SK-N-MC (cell line): ENCODE data around the gene RBM6.

Source experiments
- DNase-seq: peaks from one replicate; pipeline ENCODE4 v3.0.0-alpha.2; 2011; ENCODE audit warnings: low read depth, low spot score
- H3K27ac ChIP-seq: fragments of 200-600 bp; sonication (generic); 2 replicates; pipeline ENCODE4 v1.5.1; 2016; ENCODE audit warnings: mixed run types
- H3K36me3 ChIP-seq: fragments of 200-600 bp; sonication (generic); 2 replicates; pipeline ENCODE4 v1.6.1; 2017; ENCODE audit warnings: antibody characterized with exemption, low read length, mixed read lengths; ENCODE audit not compliant: insufficient read depth
- H3K4me3 ChIP-seq: fragments of 200-600 bp; sonication (generic); 2 replicates; pipeline ENCODE4 v1.5.1; 2016
- H3K9ac ChIP-seq: fragments of 200-600 bp; sonication (generic); 2 replicates; pipeline ENCODE4 v1.8.0; 2017; ENCODE audit warnings: mixed run types, mixed read lengths; ENCODE audit not compliant: insufficient read length
- H3K9me3 ChIP-seq: fragments of 200-600 bp; sonication (generic); 2 replicates; pipeline ENCODE4 v1.6.1; 2017; ENCODE audit warnings: low read depth, mild to moderate bottlenecking, antibody characterized with exemption, low read length, moderate library complexity, mixed read lengths
- EZH2 ChIP-seq: fragments of 200-600 bp; sonication (generic); IDR thresholded peaks from one replicate; pipeline ENCODE4 v1.6.1; 2017; ENCODE audit warnings: antibody characterized with exemption
- FOXP2 ChIP-seq: optimal IDR thresholded peaks from 2 replicates; pipeline ENCODE3; 2011; ENCODE audit warnings: mild to moderate bottlenecking, moderate library complexity; ENCODE audit not compliant: insufficient read depth; ENCODE audit errors: extremely low read length, control extremely low read depth
- POLR2AphosphoS5 ChIP-seq: IDR thresholded peaks from 2 replicates; pipeline ENCODE4 v1.6.1; 2012; ENCODE audit warnings: mild to moderate bottlenecking, low read depth, low read length, borderline replicate concordance

The RBM6 gene

DNA sequence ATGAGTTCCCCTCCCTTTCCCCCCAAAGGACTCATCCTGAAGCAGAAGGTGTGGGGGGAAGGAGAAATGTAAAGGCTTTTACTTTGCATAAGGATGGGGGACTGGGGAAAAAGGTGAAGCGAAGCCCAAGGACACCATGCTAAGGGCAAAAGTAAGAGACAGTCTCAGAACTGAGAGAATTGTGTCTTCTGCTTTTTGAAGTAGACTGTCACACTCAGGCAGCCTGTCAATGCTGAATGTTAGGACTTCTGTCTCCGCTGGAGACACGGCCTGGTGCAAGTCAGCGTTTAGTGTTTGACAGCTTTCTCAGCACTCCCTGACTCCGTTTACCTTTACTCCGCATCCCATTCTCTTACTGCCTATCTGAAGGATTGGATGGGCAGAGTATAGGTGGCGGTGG, 162.6 kb downstream of the RBM6 start:
- H3K27ac ChIP-seq = no peak overlapping the region
- no peak overlapping the region for H3K9ac ChIP-seq
- H3K4me3 ChIP-seq = no peak overlapping the region
- no peaks in the 10 kb centered on the region for H3K9me3 ChIP-seq
- peak; percentile 12; the same call in 1 of the 2 replicates for TF ChIP-seq POLR2AphosphoS5
- TF ChIP-seq FOXP2 = no peak
- DNase-seq = no peak
- H3K36me3 ChIP-seq = peaks cover 84% of the 10 kb centered on the region

DNA sequence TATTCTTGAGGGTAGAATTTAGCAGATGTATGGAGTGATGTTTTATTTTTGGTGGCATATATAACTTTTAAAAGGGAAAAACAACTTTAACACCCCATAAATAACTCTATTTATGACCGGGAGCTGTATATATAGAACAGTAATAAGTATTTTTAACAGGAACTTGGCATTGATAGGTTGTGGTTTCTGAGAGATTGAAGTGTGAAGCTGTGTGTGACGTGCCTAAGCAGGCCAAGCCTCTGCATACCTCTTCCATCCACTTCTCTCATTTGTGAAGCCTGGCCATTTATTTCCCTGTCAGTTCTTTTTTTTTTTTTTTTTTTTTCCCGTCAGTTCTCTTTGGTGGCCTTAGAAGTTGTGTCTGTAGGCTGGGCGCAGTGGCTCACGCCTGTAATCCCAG, 171.8 kb downstream of the RBM6 start:
- TF ChIP-seq POLR2AphosphoS5 = no peak
- no peak for TF ChIP-seq EZH2
- TF ChIP-seq FOXP2 = no peak
- H3K4me3 ChIP-seq = no peak overlapping the region
- peaks cover 86% of the 10 kb centered on the region for H3K36me3 ChIP-seq
- no peaks in the 10 kb centered on the region for H3K9me3 ChIP-seq
- H3K9ac ChIP-seq = no peak overlapping the region
- no peak for DNase-seq
- no peak overlapping the region for H3K27ac ChIP-seq

DNA sequence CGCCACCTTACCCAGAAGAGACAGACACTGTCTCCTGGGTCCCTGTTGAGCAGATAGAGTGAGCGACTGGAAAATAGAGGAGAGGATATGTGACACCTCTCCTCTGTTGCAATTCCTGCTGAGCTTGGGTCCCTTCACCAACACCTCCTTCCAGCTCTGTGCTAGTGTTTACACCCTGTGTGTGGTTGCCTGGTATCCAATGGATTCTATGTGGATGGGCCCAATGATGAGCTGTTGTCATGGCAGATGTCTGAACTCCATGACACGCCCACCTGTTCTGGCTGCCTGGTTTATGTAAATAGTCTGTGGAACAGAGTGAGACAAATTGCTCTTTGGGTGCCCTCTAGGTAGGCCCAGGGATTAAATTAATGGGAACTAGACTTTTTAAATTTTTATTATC, 172.5 kb downstream of the RBM6 start:
- TF ChIP-seq EZH2 (no peak), FOXP2 (no peak), POLR2AphosphoS5 (no peak)
- H3K9ac ChIP-seq = no peak overlapping the region
- no peak for DNase-seq
- peaks cover 85% of the 10 kb centered on the region for H3K36me3 ChIP-seq
- no peak overlapping the region for H3K27ac ChIP-seq
- H3K9me3 ChIP-seq = no peaks in the 10 kb centered on the region
- no peak overlapping the region for H3K4me3 ChIP-seq

DNA sequence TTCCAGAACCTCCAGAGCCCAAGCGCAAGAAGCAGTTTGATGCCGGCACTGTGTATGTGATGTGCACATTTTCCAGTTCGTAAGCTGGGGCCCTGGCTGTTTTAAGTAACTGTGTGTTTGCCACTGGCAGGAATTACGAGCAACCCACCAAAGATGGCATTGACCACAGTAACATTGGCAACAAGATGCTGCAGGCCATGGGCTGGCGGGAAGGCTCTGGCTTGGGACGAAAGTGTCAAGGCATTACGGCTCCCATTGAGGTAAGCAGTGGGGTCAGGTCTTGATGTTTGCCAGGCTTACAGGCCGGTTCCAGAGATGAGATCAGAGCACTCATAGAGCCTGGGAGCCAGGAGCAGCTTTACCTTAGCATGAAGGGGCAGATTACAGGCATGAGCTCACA, 177.2 kb downstream of the RBM6 start:
- Histone ChIP-seq H3K9me3 (no peaks in the 10 kb centered on the region), H3K4me3 (no peak overlapping the region), H3K36me3 (peaks cover 60% of the 10 kb centered on the region), H3K9ac (no peak overlapping the region), H3K27ac (no peak overlapping the region)
- TF ChIP-seq FOXP2 = no peak
- no peak for TF ChIP-seq POLR2AphosphoS5
- TF ChIP-seq EZH2 = no peak
- no peak for DNase-seq

DNA sequence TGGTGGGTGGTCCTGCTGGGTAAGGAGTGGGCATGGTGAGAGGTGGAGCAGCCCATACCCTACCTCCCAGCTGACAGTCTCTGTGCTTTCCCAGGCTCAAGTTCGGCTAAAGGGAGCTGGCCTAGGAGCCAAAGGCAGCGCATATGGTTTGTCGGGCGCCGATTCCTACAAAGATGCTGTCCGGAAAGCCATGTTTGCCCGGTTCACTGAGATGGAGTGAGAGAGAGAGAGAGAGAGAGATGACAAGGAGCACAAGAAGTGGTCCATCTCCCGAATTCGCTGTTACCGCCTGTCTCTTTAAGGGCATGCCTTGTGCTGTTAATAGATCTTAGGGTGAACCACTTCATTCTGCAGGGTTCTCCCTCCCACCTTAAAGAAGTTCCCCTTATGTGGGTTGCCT, 178.3 kb downstream of the RBM6 start:
- no peak for DNase-seq
- no peaks in the 10 kb centered on the region for H3K9me3 ChIP-seq
- no peak overlapping the region for H3K4me3 ChIP-seq
- H3K36me3 ChIP-seq = peaks cover 50% of the 10 kb centered on the region
- no peak overlapping the region for H3K9ac ChIP-seq
- no peak overlapping the region for H3K27ac ChIP-seq
- TF ChIP-seq EZH2 (no peak), FOXP2 (no peak), POLR2AphosphoS5 (no peak)

DNA sequence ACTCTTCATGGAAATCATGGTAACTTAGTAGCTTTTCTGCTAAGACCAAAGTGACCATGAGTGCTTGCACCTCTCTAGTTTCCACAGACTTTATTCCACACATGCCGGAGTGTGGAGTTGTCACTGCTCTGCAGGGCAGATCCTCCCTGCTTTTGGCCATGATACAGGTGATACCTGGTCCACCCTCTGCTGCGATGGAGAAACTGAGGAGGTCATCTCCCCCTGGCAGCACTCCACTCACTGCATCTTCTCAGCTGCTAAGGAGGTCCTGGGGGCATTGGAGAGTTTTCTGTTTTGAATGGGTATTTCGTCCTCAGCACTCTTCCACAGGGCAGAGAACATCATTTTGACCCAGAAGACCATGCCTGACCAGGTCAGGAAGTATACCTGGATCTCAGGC, 179.8 kb downstream of the RBM6 start:
- H3K36me3 ChIP-seq = peaks cover 35% of the 10 kb centered on the region
- H3K9ac ChIP-seq = no peak overlapping the region

DNA sequence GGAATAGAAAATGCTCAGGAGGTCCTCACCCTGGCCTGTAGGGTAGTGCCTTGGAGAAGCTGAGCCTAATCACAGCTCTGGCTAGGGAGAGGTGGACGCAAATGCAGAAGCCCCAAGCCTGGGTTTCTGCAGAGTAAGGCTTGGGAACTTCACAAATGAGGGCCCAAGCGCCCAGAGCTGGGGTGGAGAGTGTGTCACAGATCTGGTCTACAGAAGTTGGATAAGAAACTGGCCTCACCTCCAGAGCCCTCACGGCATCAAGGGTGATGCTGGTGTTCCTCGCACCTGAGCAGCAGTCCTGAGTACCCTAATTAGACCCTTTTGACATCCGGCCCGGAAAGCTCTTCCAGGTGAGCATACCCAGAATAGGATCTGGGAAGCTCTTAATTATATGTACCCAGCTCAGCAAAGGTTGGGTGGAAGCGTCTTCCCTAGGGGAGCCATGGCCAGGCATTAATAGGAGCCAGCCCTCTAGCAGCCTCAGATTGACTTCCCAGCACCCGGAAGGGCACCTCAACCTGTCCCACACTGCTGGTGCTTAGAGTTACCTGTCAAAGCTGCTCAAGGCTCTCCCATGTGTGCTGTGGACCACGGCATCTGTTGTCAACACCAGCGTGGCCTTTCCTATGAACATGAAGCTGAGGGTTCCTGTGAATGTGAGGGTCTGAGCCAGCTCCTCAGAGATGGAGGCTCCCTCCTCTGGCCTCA, 180.6 kb downstream of the RBM6 start:
- TF ChIP-seq EZH2 (no peak), FOXP2 (no peak)
- Histone ChIP-seq H3K9me3 (no peaks in the 10 kb centered on the region), H3K4me3 (no peak overlapping the region), H3K27ac (no peak overlapping the region), H3K9ac (no peak overlapping the region), H3K36me3 (peaks cover 29% of the 10 kb centered on the region)
- no peak for DNase-seq

More for the DNA sequence above, 179.8 kb downstream of the RBM6 start:
- no peak for DNase-seq
- Histone ChIP-seq H3K27ac (no peak overlapping the region), H3K9me3 (no peaks in the 10 kb centered on the region), H3K4me3 (no peak overlapping the region)
- TF ChIP-seq FOXP2 (no peak), EZH2 (no peak), POLR2AphosphoS5 (no peak)

DNA sequence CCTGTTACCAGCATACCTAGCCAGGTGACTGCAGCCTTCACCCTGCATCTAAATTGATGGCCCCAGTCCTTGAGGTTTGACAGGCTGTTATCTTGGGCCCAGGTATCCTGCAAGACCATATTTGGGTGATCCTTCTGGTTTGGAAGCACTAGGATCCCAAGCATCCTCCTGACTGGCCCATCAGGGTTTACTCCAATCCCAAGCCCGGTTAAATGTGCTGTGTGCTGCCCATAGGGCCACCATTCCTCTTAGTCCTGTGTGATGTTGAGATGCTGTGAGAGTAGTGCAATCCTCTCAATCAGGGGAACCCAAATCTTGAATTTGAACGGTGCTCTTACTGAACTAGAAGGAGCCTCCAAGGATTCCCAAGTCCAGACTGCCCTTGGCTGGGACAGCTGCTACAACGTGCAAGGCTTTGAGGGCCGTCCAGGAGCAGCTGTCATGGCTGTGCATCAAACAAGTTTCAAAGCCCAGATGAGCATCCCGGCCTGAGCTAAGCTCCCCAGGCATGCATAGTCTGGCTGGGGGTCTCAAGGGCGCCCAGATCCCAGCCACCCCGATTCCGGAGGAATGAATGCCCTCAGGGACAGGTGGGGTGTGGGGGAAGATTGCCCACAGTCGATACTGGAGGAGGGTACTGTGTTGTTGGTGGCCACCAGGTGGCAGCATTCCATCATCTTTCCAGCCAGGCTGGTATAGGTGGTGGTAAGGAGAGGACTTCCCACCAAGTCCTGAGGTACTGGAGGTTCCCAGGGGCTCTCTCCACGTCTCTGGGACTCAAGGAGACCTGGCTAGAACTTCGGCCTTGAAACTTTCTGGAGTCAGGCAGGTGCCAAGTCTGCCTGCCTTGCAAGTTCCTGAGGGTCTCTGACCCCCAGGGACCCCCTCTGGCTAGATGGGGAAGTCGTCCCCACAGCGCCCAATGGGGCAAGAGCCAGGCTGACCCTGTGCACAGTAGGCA, 181.4 kb downstream of the RBM6 start:
- H3K27ac ChIP-seq = no peak overlapping the region
- no peak overlapping the region for H3K9ac ChIP-seq
- peaks cover 21% of the 10 kb centered on the region for H3K36me3 ChIP-seq
- no peak for DNase-seq
- no peaks in the 10 kb centered on the region for H3K9me3 ChIP-seq
- no peak overlapping the region for H3K4me3 ChIP-seq
- peak; percentile 32; the same call in 1 of the 2 replicates for TF ChIP-seq POLR2AphosphoS5
- TF ChIP-seq FOXP2 = no peak
